ENCODE results near the gene UBE2L6.

UBE2L6 gene

DNA sequence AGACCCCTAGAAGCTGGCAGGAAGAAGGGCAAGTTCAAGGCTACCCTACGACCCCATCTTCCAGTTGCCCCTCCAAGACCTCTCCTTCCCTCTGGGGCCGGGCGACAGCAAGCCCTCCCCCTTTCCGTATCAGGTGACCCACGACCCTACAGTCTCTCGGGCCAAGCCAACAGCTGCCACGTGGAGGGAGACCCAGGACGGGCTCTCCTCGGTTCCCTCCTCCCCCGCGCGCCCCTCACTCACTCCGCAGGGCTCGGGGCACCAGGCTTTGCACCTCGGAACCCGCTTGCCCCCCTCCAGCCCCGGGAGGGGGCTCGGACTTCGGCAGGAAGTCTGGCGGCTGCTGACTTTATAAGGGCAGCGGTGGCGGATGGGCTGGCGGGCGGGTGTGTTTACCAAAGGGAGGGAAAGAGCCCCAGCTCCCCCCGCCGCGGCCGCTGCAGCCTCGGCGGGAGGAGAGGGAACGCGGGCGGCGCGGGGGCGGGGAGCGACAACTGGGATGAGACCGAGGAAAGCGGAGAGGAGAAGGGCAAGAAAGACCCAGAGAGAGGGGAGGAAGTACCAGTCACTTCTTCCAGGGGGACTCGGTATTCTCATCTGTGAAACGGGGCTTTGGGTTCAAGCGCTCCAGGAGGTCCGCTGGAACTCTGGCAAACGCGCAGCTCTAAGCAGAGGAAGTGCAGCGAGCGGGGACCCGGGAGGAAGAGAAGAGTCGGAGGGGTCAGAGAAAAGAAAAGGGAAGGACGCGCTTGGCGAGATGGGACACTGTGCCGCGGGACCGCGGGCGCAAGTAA, 52.7 kb downstream of the UBE2L6 start:
- TF ChIP-seq EGR1 (IDR thresholded peaks at IDR 0.05): 0 out of 2 replicates have a peak, but pooled peaks have one; percentile 18
- TF ChIP-seq NFIC (IDR thresholded peaks at IDR 0.05): no peak
- TF ChIP-seq TAF1 (IDR thresholded peaks at IDR 0.05; ENCODE audit: low read depth): no peak
- TF ChIP-seq TEAD4 (IDR thresholded peaks at IDR 0.05): no peak
- TF ChIP-seq CEBPB (IDR thresholded peaks at IDR 0.05): no peak
- TF ChIP-seq, protein P1, sequence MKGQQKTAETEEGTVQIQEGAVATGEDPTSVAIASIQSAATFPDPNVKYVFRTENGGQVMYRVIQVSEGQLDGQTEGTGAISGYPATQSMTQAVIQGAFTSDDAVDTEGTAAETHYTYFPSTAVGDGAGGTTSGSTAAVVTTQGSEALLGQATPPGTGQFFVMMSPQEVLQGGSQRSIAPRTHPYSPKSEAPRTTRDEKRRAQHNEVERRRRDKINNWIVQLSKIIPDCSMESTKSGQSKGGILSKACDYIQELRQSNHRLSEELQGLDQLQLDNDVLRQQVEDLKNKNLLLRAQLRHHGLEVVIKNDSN (IDR thresholded peaks at IDR 0.05): no peak
- TF ChIP-seq, protein P2, sequence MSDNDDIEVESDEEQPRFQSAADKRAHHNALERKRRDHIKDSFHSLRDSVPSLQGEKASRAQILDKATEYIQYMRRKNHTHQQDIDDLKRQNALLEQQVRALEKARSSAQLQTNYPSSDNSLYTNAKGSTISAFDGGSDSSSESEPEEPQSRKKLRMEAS (IDR thresholded peaks at IDR 0.05): peak; percentile 23; the same call in 1 of the 2 replicates
- TF ChIP-seq ZBTB7A (IDR thresholded peaks at IDR 0.05; ENCODE audit: low read depth): 0 out of 2 replicates have a peak, but pooled peaks have one; percentile 17

DNA sequence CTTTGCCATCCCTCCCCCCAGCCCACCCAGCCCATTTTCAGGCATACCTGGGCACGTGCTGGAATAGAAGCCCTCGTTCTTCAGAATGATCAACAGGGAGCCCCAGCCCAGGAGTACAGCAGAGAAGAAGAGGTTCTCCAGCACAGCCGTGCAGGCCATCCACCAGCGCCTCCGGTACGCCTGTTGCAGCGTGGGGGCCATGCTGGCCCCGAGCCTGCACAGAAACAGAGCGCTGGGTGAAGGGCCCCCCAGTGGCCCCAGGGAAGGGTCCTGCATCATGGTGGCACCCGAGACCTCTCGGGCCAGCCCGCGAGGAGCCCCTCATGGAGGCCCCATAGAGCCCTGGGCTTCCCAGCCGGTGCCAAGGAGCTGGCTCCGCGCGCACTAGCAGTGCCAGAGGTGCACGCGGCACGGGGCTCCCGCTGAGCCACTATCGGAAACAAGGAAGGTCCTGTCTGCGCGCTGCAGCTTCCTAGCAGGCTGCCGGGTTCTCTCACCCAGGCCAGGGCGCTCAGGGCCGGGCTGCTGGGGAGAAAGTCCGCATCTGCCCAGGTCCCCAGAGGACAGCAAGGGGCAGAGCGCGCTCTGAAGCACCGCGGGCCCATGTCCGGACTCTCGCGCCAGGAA, 53.4 kb downstream of the UBE2L6 start:
- TF ChIP-seq CREB1 (IDR thresholded peaks at IDR 0.05; ENCODE audit: low read depth) (no peak), FOXM1 (IDR thresholded peaks at IDR 0.05; ENCODE audit: borderline replicate concordance, low read depth) (no peak), TCF12 (IDR thresholded peaks at IDR 0.05; ENCODE audit: low read depth) (no peak)
- TF ChIP-seq, protein P2 (IDR thresholded peaks at IDR 0.05): no peak
- TF ChIP-seq, protein P3, sequence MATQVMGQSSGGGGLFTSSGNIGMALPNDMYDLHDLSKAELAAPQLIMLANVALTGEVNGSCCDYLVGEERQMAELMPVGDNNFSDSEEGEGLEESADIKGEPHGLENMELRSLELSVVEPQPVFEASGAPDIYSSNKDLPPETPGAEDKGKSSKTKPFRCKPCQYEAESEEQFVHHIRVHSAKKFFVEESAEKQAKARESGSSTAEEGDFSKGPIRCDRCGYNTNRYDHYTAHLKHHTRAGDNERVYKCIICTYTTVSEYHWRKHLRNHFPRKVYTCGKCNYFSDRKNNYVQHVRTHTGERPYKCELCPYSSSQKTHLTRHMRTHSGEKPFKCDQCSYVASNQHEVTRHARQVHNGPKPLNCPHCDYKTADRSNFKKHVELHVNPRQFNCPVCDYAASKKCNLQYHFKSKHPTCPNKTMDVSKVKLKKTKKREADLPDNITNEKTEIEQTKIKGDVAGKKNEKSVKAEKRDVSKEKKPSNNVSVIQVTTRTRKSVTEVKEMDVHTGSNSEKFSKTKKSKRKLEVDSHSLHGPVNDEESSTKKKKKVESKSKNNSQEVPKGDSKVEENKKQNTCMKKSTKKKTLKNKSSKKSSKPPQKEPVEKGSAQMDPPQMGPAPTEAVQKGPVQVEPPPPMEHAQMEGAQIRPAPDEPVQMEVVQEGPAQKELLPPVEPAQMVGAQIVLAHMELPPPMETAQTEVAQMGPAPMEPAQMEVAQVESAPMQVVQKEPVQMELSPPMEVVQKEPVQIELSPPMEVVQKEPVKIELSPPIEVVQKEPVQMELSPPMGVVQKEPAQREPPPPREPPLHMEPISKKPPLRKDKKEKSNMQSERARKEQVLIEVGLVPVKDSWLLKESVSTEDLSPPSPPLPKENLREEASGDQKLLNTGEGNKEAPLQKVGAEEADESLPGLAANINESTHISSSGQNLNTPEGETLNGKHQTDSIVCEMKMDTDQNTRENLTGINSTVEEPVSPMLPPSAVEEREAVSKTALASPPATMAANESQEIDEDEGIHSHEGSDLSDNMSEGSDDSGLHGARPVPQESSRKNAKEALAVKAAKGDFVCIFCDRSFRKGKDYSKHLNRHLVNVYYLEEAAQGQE (IDR thresholded peaks at IDR 0.05; ENCODE audit: low read depth): no peak
- TF ChIP-seq, protein P1 (IDR thresholded peaks at IDR 0.05): no peak

DNA sequence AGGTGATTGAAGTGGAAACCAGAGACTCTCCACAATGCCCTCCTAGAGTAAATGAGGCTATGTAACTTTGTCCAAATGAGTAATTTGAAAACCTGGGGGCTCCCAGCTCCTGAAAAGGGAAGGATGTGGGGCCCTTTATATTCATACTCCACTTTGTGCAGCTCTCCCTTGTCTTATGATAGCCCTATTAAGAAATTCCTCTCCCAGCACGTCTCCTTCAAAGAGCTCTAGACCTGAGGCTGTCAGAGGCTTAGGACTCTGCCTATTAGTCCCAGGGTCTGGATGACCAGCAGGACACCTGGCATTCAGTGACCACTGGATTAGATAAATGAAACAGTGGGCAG, 54.0 kb downstream of the UBE2L6 start:
- TF ChIP-seq CREB1 (IDR thresholded peaks at IDR 0.05; ENCODE audit: low read depth) (no peak), FOXM1 (IDR thresholded peaks at IDR 0.05; ENCODE audit: borderline replicate concordance, low read depth) (no peak), EGR1 (IDR thresholded peaks at IDR 0.05) (no peak), ZBTB7A (IDR thresholded peaks at IDR 0.05; ENCODE audit: low read depth) (no peak), CEBPB (IDR thresholded peaks at IDR 0.05) (no peak)
- TF ChIP-seq, protein P2 (IDR thresholded peaks at IDR 0.05): no peak

DNA sequence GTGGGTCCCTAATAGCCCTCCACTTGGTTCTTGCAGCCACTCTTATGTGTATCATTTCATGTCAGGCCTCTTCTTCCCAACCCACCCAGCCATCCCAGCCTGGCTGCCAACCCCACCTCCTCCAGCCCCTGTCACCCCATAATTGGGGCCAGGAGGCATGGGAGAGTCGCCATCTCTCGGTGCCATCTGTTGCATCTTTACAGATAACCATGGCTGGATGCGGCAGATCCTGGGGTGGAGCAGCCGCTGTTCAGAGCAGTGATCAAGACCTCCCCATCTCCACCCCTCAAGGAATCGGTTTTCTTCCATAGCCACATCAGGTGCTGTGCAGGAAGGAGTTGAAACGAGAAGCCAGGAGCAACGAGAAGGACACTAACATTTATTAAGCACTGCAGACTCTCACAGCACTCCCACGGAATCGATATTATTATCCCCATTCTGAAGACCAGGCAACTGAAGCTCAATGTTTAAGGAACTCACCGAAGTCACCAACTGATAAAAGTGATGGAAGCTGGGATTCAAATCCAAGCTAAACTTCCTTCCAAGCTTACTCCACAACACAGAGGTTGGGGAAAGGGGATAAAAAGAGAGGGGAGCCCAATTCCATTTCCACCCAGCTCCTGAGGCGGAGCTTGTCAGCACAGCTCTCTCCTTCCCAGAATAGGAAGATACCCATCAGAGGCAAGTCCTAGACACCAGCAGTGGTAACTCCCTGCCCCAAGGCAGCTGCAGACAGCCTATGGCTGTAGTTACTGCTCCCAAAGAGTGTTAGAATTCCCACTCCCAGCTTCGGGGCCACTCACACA, 54.6 kb downstream of the UBE2L6 start:
- no peak for TF ChIP-seq FOXM1 (IDR thresholded peaks at IDR 0.05; ENCODE audit: borderline replicate concordance, low read depth)

DNA sequence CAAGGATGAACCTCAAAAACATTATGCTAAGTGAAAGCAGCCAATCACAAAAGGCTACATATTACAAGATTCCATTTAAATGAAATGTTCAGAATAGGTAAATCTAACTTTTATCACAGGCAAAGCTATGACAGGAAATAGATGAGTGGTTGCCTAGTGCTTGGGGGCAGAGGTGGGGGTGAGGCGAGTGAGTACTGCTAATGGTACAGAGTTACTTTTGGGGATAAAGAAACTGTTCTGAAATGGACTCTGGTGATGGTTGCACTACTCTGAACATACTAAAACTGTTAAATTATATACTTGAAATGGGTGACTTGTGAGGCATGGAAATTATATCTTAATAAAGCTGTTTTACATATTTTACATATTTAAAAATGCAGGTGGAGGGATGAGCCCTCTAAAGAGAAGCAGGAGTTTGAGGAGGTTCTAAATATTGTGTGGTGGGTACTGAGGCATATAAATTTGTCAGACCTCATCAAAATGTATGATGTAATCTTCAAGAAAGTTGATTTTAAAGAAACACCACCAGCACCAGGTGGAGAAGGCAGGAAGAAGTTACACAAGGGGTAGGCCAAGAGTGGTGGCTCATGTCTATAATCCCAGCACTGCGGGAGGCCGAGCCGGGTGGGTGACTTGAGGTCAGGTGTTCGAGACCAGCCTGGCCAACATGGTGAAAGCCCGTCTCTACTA, 55.6 kb downstream of the UBE2L6 start:
- TF ChIP-seq, protein P2 (IDR thresholded peaks at IDR 0.05): no peak
- no peak for TF ChIP-seq NFIC (IDR thresholded peaks at IDR 0.05)
- no peak for TF ChIP-seq TAF1 (IDR thresholded peaks at IDR 0.05; ENCODE audit: low read depth)

DNA sequence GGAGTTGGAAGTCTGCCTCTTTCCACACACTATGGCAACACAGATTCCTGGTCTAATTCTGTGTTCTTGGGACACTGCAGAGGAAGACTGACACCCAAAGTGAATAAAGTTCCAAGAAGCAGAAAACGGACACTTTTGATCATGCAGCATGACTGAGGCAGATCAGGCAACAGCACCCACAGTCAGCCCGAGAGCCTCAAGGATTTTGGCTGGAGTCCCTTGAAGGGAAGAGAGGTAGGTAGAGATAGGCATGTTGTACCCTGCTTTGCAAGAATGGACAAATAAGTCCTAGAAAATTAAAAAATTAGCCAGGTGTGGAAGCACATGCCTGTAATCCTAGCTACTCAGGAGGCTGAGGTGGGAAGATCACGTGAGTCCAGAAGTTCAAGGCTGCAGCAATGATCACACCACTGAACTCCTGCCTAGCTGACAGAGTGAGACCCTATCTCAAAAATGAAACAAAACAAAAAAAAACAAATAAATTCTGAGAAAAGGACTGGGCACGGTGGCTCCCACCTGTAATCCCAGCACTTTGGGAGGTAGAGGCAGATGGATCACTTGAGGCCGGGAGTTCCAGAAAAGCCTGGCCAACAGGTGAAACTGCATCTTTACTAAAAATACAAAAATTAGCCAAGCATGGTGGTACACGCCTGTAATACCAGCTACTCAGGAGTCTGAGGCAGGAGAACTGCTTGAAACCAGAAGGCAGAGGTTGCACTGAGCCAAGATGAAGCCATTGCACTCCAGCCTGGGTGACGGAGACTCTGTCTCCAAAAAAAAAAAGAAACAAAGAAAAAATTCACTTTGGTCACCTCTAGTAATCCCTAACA, 58.9 kb downstream of the UBE2L6 start:
- TF ChIP-seq, protein P3 (IDR thresholded peaks at IDR 0.05; ENCODE audit: low read depth): no peak
- TF ChIP-seq FOXM1 (IDR thresholded peaks at IDR 0.05; ENCODE audit: borderline replicate concordance, low read depth) (no peak), ZBTB7A (IDR thresholded peaks at IDR 0.05; ENCODE audit: low read depth) (no peak), YY1 (IDR thresholded peaks at IDR 0.05; ENCODE audit: low read depth) (no peak), RAD21 (IDR thresholded peaks at IDR 0.05; ENCODE audit: low read depth) (no peak), TEAD4 (IDR thresholded peaks at IDR 0.05) (no peak), EP300 (IDR thresholded peaks at IDR 0.05; ENCODE audit: borderline replicate concordance) (no peak), CREB1 (IDR thresholded peaks at IDR 0.05; ENCODE audit: low read depth) (no peak), TAF1 (IDR thresholded peaks at IDR 0.05; ENCODE audit: low read depth) (no peak), NFIC (IDR thresholded peaks at IDR 0.05) (no peak), CEBPB (IDR thresholded peaks at IDR 0.05) (no peak), TCF12 (IDR thresholded peaks at IDR 0.05; ENCODE audit: low read depth) (no peak), EGR1 (IDR thresholded peaks at IDR 0.05) (no peak)
- TF ChIP-seq, protein P1 (IDR thresholded peaks at IDR 0.05): no peak
- TF ChIP-seq, protein P2 (IDR thresholded peaks at IDR 0.05): no peak
